Left ventricle myocardium inferior (tissue), 1 donor: ENCODE measurements around the gene ARFRP1. TPM values are rescaled to one million over a fixed set of nuclear protein-coding genes. Genes with fewer than 3 reads are reported as not detected.

Experiments used
- DNase-seq: peaks from one replicate; pipeline ENCODE4 v3.0.0-alpha.2; 2020
- H3K27ac ChIP-seq: fragments of 200-600 bp; replicated peaks from 2 replicates; pipeline ENCODE4 v1.8.0; 2021
- H3K27me3 ChIP-seq: fragments of 200-600 bp; 2 replicates; pipeline ENCODE4 v1.8.0; 2021; ENCODE audit warnings: low read depth
- H3K36me3 ChIP-seq: fragments of 200-600 bp; 2 replicates; pipeline ENCODE4 v1.8.0; 2021
- H3K4me1 ChIP-seq: fragments of 200-600 bp; 2 replicates; pipeline ENCODE4 v1.8.0; 2021
- H3K4me3 ChIP-seq: fragments of 200-600 bp; 2 replicates; pipeline ENCODE4 v1.8.0; 2021; ENCODE audit warnings: mild to moderate bottlenecking, moderate library complexity
- H3K9me3 ChIP-seq: fragments of 200-600 bp; replicated peaks from 2 replicates; pipeline ENCODE4 v1.8.0; 2021
- intact Hi-C: fragments of 100-400 bp; cut with micrococcal nuclease; formaldehyde crosslinking; loops from one replicate; pipeline ENCODE4 v1.11.0; 2022
- total RNA-seq: library from RNA; stranded (reverse); fragmentation: NEBNext Ultra II Directional; extraction: Animal tissue kit (Norgen Biotek cat#: 25700); gene quantifications from one replicate; pipeline ENCODE4 v1.2.1, GENCODE V29; 2021
- TF ChIP-seq, protein P1 (sequence below): fragments of 200-600 bp; IDR thresholded peaks from 2 replicates; pipeline ENCODE4 v1.8.0; 2021; ENCODE audit warnings: antibody characterized with exemption, mild to moderate bottlenecking, borderline replicate concordance
- donor health status: DM: no; HTN: yes; CAD: no; lungs with severe emphysema.

The ARFRP1 gene
- total RNA-seq, 1 donor from 2014 or later = 37.1 TPM

DNA sequence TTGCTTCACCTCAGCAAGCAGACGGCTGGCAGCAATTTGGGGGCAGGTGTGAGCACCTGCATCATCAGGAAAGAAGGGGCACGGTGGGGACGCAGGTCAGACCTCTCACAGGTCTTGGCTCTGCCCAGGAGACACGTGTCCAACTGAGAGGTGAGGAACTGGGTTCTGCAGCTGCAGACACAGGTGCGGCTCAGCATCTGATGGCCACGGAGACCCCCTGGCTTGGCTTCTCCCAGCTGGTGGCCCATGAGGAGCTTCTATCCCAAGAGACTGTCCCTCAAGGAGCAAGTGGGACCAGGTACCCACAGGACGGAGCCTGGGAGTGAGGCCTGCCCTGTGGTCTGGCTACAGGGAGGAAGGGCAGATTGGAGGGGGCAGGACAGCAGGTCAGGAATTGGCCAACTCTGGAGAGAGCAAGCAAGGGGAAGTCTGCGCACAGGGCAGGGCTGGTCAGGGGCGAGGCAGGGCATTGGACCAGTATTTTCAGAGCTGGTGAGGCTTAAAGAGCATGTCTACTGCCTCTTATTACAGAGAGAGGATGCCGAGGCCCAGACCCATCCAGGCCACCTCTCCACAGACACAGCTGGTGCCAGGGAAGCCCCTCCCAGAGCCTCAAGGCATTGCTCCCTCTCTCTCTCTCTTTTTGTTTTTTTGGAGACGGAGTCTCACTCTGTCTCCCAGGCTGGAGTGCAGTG is 58.7 kb downstream of the ARFRP1 start:
- H3K4me3 ChIP-seq = no peak overlapping the region
- DNase-seq = no peak
- no peak overlapping the region for H3K27ac ChIP-seq
- peaks cover 28% of the 10 kb centered on the region for H3K4me1 ChIP-seq
- TF ChIP-seq, protein P1, sequence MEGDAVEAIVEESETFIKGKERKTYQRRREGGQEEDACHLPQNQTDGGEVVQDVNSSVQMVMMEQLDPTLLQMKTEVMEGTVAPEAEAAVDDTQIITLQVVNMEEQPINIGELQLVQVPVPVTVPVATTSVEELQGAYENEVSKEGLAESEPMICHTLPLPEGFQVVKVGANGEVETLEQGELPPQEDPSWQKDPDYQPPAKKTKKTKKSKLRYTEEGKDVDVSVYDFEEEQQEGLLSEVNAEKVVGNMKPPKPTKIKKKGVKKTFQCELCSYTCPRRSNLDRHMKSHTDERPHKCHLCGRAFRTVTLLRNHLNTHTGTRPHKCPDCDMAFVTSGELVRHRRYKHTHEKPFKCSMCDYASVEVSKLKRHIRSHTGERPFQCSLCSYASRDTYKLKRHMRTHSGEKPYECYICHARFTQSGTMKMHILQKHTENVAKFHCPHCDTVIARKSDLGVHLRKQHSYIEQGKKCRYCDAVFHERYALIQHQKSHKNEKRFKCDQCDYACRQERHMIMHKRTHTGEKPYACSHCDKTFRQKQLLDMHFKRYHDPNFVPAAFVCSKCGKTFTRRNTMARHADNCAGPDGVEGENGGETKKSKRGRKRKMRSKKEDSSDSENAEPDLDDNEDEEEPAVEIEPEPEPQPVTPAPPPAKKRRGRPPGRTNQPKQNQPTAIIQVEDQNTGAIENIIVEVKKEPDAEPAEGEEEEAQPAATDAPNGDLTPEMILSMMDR = no peak
- H3K36me3 ChIP-seq = no peaks in the 10 kb centered on the region
- peaks cover 14% of the 10 kb centered on the region for H3K27me3 ChIP-seq
- H3K9me3 ChIP-seq = no peaks in the 10 kb centered on the region
- intact Hi-C loops = no loop called here

Other genes with a start within 250 kb of the ARFRP1 start
- gene KCNQ2, start 235.3 kb downstream of the ARFRP1 start, total RNA-seq = 2.3 TPM
- gene EEF1A2, start 208.9 kb downstream of the ARFRP1 start, total RNA-seq = 1,286 TPM
- gene PPDPF, start 187.2 kb downstream of the ARFRP1 start, total RNA-seq = 371 TPM
- not detected for gene PTK6, start 170.6 kb downstream of the ARFRP1 start, total RNA-seq
- gene SRMS, start 160.2 kb downstream of the ARFRP1 start, total RNA-seq = not detected
- 0.14 TPM for gene FNDC11, start 153.8 kb downstream of the ARFRP1 start, total RNA-seq
- gene HELZ2, start 133.7 kb downstream of the ARFRP1 start, total RNA-seq = 10.6 TPM
- 5.3 TPM for gene GMEB2, start 80.9 kb downstream of the ARFRP1 start, total RNA-seq
- 4.6 TPM for gene STMN3, start 54.6 kb downstream of the ARFRP1 start, total RNA-seq
- 9.6 TPM for gene RTEL1, start 49.7 kb downstream of the ARFRP1 start, total RNA-seq
- gene TNFRSF6B, start 11.3 kb downstream of the ARFRP1 start, total RNA-seq = 0.27 TPM
- 15.8 TPM for gene ZGPAT, start 63 bp upstream of the ARFRP1 start, total RNA-seq
- gene LIME1, start 28.7 kb upstream of the ARFRP1 start, total RNA-seq = 3.4 TPM
- gene SLC2A4RG, start 31.8 kb upstream of the ARFRP1 start, total RNA-seq = 79.2 TPM
- gene ZBTB46, start 123.3 kb upstream of the ARFRP1 start, total RNA-seq = 13.6 TPM
- not detected for gene ABHD16B, start 153.5 kb upstream of the ARFRP1 start, total RNA-seq
- gene TPD52L2, start 157.3 kb upstream of the ARFRP1 start, total RNA-seq = 72.0 TPM
- gene DNAJC5, start 187.2 kb upstream of the ARFRP1 start, total RNA-seq = 42.8 TPM
- 41.0 TPM for gene UCKL1, start 248.4 kb upstream of the ARFRP1 start, total RNA-seq